Endothelial cell (in vitro differentiated cells): Measurements from ENCODE around the gene RERGL. TPM values are rescaled to one million over a fixed set of nuclear protein-coding genes. Genes with fewer than 3 reads are reported as not detected.
"Not testable (repeated sequence)": the region's sequence is repeated elsewhere in the genome, so short reads cannot be mapped to it uniquely, and the experiment has no call there.

Source experiments
- DNase-seq: peaks from one replicate; pipeline ENCODE4 v3.0.0; 2021; ENCODE audit warnings: low spot score
- H3K27ac Mint-ChIP-seq: one replicate; pipeline ENCODE4 v1.8.0; 2021; ENCODE audit warnings: mixed read lengths, inconsistent platforms; ENCODE audit not compliant: unreplicated experiment
- H3K27me3 Mint-ChIP-seq: one replicate; pipeline ENCODE4 v1.8.0; 2021; ENCODE audit warnings: mild to moderate bottlenecking, moderate library complexity, mixed read lengths, inconsistent platforms; ENCODE audit not compliant: unreplicated experiment
- H3K36me3 Mint-ChIP-seq: one replicate; pipeline ENCODE4 v1.8.0; 2021; ENCODE audit warnings: mild to moderate bottlenecking, low read depth, mixed read lengths, inconsistent platforms; ENCODE audit not compliant: unreplicated experiment
- H3K4me1 Mint-ChIP-seq: one replicate; pipeline ENCODE4 v1.8.0; 2021; ENCODE audit warnings: mild to moderate bottlenecking, mixed read lengths, inconsistent platforms; ENCODE audit not compliant: unreplicated experiment
- H3K4me3 Mint-ChIP-seq: one replicate; pipeline ENCODE4 v1.8.0; 2021; ENCODE audit warnings: mild to moderate bottlenecking, mixed read lengths, inconsistent platforms; ENCODE audit not compliant: unreplicated experiment
- H3K9me3 Mint-ChIP-seq: one replicate; pipeline ENCODE4 v1.8.0; 2021; ENCODE audit warnings: mixed read lengths, inconsistent platforms; ENCODE audit not compliant: unreplicated experiment
- total RNA-seq: library from RNA; stranded (reverse); fragmentation: NEBNext Ultra II Directional; extraction: Animal tissue kit (Norgen Biotek cat#: 25700); gene quantifications from one replicate; pipeline ENCODE4 v1.2.1, GENCODE V29; 2021; ENCODE audit not compliant: unreplicated experiment
- TF ChIP-seq, protein P1 (sequence below): fragments of 200-600 bp; sonication (generic); IDR thresholded peaks from one replicate; pipeline ENCODE4 v1.5.0; 2021; ENCODE audit warnings: antibody characterized with exemption; ENCODE audit not compliant: unreplicated experiment

The RERGL gene
- total RNA-seq, 1 donor from 2014 or later = not detected

DNA sequence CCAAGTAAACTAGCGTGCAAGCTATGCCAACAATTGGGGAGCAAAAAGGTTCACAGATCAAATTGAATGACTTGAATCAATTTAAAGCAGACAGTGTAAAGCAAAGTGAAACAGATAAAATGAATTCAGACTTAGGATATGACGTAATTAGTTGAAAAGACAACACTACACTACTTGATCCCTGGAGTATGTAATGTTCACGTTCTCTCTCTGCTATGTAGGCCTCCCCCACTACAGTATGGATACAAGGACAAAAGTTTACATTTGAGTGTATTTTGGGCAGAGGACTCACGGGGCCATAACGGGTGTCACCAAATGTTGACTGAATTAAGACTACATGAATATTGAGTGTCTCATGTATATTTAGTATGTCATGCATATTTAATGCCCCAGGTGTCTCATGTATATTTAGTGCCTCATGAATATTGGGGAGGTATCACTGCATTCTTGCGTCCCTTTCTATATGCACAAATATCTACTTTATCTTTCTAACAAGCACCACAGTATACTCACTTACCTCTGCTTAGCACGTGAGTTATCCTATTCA, 44.5 kb downstream of the RERGL start:
- no peak for DNase-seq
- H3K36me3 Mint-ChIP-seq = no peaks in the 10 kb centered on the region
- no peak overlapping the region for H3K4me3 Mint-ChIP-seq
- H3K9me3 Mint-ChIP-seq = no peaks in the 10 kb centered on the region
- TF ChIP-seq, protein P1, sequence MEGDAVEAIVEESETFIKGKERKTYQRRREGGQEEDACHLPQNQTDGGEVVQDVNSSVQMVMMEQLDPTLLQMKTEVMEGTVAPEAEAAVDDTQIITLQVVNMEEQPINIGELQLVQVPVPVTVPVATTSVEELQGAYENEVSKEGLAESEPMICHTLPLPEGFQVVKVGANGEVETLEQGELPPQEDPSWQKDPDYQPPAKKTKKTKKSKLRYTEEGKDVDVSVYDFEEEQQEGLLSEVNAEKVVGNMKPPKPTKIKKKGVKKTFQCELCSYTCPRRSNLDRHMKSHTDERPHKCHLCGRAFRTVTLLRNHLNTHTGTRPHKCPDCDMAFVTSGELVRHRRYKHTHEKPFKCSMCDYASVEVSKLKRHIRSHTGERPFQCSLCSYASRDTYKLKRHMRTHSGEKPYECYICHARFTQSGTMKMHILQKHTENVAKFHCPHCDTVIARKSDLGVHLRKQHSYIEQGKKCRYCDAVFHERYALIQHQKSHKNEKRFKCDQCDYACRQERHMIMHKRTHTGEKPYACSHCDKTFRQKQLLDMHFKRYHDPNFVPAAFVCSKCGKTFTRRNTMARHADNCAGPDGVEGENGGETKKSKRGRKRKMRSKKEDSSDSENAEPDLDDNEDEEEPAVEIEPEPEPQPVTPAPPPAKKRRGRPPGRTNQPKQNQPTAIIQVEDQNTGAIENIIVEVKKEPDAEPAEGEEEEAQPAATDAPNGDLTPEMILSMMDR = no peak
- no peak overlapping the region for H3K27ac Mint-ChIP-seq
- no peaks in the 10 kb centered on the region for H3K4me1 Mint-ChIP-seq
- H3K27me3 Mint-ChIP-seq = no peaks in the 10 kb centered on the region

DNA sequence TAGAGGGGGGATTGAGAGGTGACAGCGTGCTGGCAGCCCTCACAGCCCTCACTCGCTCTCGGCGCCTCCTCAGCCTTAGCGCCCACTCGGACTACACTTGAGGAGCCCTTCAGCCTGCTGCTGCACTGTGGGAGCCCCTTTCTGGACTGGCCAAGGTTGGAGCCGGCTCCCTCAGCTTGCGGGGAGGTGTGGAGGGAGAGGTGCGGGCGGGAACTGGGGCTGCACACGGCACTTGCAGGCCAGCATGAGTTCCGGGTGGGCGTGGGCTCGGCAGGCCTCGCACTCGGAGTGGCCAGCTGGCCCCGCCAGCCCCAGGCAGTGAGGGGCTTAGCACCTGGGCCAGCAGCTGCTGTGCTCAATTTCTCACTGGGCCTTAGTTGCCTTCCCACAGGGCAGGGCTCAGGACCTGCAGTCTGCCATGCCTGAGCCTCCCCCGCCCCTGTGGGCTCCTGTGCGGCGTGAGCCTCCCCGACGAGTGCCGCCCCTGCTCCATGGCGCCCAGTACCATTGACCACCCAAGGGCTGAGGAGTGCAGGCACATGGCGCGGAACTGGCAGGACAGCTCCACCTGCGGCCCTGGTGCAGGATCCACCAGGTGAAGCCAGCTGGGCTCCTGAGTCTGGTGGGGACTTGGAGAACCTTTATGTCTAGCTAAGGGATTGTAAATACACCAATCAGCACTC, 49.8 kb downstream of the RERGL start:
- H3K4me1 Mint-ChIP-seq, H3K9me3 Mint-ChIP-seq, H3K4me3 Mint-ChIP-seq, H3K27ac Mint-ChIP-seq, H3K36me3 Mint-ChIP-seq, DNase-seq: not testable (repeated sequence)
- H3K27me3 Mint-ChIP-seq = peaks cover 12% of the 10 kb centered on the region

Other genes with a start within 250 kb of the RERGL start
- gene PIK3C2G, start 171.3 kb upstream of the RERGL start, total RNA-seq = not detected